NT2/D1 (cell line): ENCODE measurements around the gene TPO.

Experiments
- SUZ12 ChIP-seq: IDR thresholded peaks from 2 replicates; pipeline ENCODE4 v1.6.1; 2011; ENCODE audit not compliant: insufficient read length, insufficient read depth; ENCODE audit errors: extremely low read depth
- YY1 ChIP-seq: IDR thresholded peaks from 2 replicates; pipeline ENCODE4 v1.6.1; 2011; ENCODE audit not compliant: insufficient read length, insufficient read depth
- ZNF274 ChIP-seq: IDR thresholded peaks from 2 replicates; pipeline ENCODE4 v1.6.1; 2011; ENCODE audit warnings: mild to moderate bottlenecking, low read depth, low read length

GRCh38 chr2:1422716-1423285 is 9.5 kb downstream of the TPO start:
- no peak for TF ChIP-seq ZNF274
- no peak for TF ChIP-seq YY1
- no peak for TF ChIP-seq SUZ12
